HG03521 (cell line): ENCODE data around the gene ATRN.

Source experiments
- ATAC-seq: cut with Tn5 transposase; IDR thresholded peaks from one replicate; pipeline ENCODE4 v1.9.1; 2021; ENCODE audit warnings: mild to moderate bottlenecking, moderate library complexity; ENCODE audit not compliant: unreplicated experiment

Gene ATRN

GRCh38 chr20:3691306-3691705 lies 220.5 kb downstream of the ATRN start:
- no peak for ATAC-seq

GRCh38 chr20:3691897-3692296 lies 221.1 kb downstream of the ATRN start:
- ATAC-seq, result no peak

- no peak for ATAC-seq
Measured at GRCh38 chr20:3692706-3693294, 222.0 kb downstream of the ATRN start.

GRCh38 chr20:3693376-3693775 lies 222.6 kb downstream of the ATRN start:
- no peak for ATAC-seq

- no peak for ATAC-seq
Measured at GRCh38 chr20:3694864-3695263, 224.0 kb downstream of the ATRN start.

- ATAC-seq, result no peak
Measured at GRCh38 chr20:3696200-3696599, 225.4 kb downstream of the ATRN start.

- ATAC-seq, result no peak
Measured at GRCh38 chr20:3696745-3697587, 226.1 kb downstream of the ATRN start.

- no peak for ATAC-seq
Measured at GRCh38 chr20:3697588-3698305, 226.9 kb downstream of the ATRN start.

GRCh38 chr20:3698591-3699001 lies 227.8 kb downstream of the ATRN start:
- ATAC-seq, result no peak

GRCh38 chr20:3699037-3699436 lies 228.2 kb downstream of the ATRN start:
- ATAC-seq, result no peak
